ENCODE measurements around the gene CA11.

- no peak for TF ChIP-seq POLR2A (IDR thresholded peaks at IDR 0.05; ENCODE audit: low read depth, low read length)
- no peak for TF ChIP-seq POLR2AphosphoS5 (IDR thresholded peaks at IDR 0.05; ENCODE audit: low read depth, low read length)
These were observed 50.2 kb downstream of the CA11 start for GRCh38 chr19:48595833-48596232.

Data from GM12892 (cell line).